Cardiac muscle cell (in vitro differentiated cells and primary cell): ENCODE data around the gene PSMC3. TPM values are rescaled to one million over a fixed set of nuclear protein-coding genes. Genes with fewer than 3 reads are reported as not detected.

ENCODE experiments used
- DNase-seq, 2 donors: peaks; one replicate each; pipeline versions ENCODE4 v3.0.0 to v3.0.0-alpha.2; 2010 to 2017; ENCODE audit warnings: low read depth in 1 of 2, low spot score in 1 of 2
- H3K27ac ChIP-seq: fragments of 200-600 bp; sonication (generic); 2 replicates; pipeline ENCODE4 v1.5.1; 2016
- H3K27me3 ChIP-seq: fragments of 200-600 bp; sonication (generic); 2 replicates; pipeline ENCODE4 v1.6.0; 2016; ENCODE audit warnings: control low read depth
- H3K36me3 ChIP-seq: fragments of 200-600 bp; sonication (generic); 2 replicates; pipeline ENCODE4 v1.5.1; 2016; ENCODE audit warnings: control low read depth
- H3K4me1 ChIP-seq: fragments of 200-600 bp; sonication (generic); 2 replicates; pipeline ENCODE4 v1.8.1; 2017; ENCODE audit warnings: low read depth, mild to moderate bottlenecking, mixed run types
- H3K4me3 ChIP-seq: fragments of 200-600 bp; sonication (generic); 2 replicates; pipeline ENCODE4 v1.5.1; 2016; ENCODE audit warnings: mild to moderate bottlenecking
- H3K9me3 ChIP-seq: fragments of 200-600 bp; sonication (generic); 2 replicates; pipeline ENCODE4 v1.5.1; 2017; ENCODE audit warnings: low read depth, mild to moderate bottlenecking, control low read depth
- CTCF ChIP-seq: IDR thresholded peaks from 2 replicates; pipeline ENCODE4 v1.5.1; 2012; ENCODE audit warnings: low read depth, mild to moderate bottlenecking, low read length
- polyA plus RNA-seq: library from polyadenylated mRNA; unstranded; fragments of >200 nt; fragmentation: Nextera tagmentation; extraction: Ambion mirVana; gene quantifications from 2 replicates; pipeline ENCODE4 v1.2.1, GENCODE V29; 2016
- total RNA-seq: library from RNA; depleted of rRNA; stranded (reverse); fragments of >200 nt; gene quantifications from 2 replicates; pipeline ENCODE4 v1.2.3, GENCODE V29; 2016

Gene PSMC3
- total RNA-seq (107 and 161 TPM in 2 replicates), polyA plus RNA-seq (161 and 236 TPM in 2 replicates)

- no peaks in the 10 kb centered on the region for H3K27me3 ChIP-seq
- no peaks in the 10 kb centered on the region for H3K9me3 ChIP-seq
- no peak for TF ChIP-seq CTCF
- DNase-seq = peak; percentile 98 to 99
- peaks cover 4% of the 10 kb centered on the region for H3K4me1 ChIP-seq
- peak within 1 kb of the TSS; percentile 97 for H3K4me3 ChIP-seq
- H3K27ac ChIP-seq = peak within 1 kb of the TSS; percentile 96
- H3K36me3 ChIP-seq = peaks cover 21% of the 10 kb centered on the region
These were observed at the start of gene PSMC3 for GRCh38 chr11:47426062-47426956. Gene PSMC3, minus strand, starts transcription at chr11:47426439. Its CDS starts 160 bp downstream, at chr11:47426279.

GRCh38 chr11:47470671-47471070 is 44.4 kb upstream of the PSMC3 start:
- H3K27ac ChIP-seq = peak overlapping the region; percentile 34
- H3K4me1 ChIP-seq = peaks cover 4% of the 10 kb centered on the region
- H3K36me3 ChIP-seq = peaks cover 52% of the 10 kb centered on the region
- no peaks in the 10 kb centered on the region for H3K9me3 ChIP-seq
- H3K4me3 ChIP-seq = no peak overlapping the region
- H3K27me3 ChIP-seq = no peaks in the 10 kb centered on the region
- no peak for TF ChIP-seq CTCF
- no peak for DNase-seq

GRCh38 chr11:47469361-47470179 is 43.3 kb upstream of the PSMC3 start:
- H3K27ac ChIP-seq = peak overlapping the region; percentile 24
- DNase-seq = peak in 1 of 2 donors; percentile 63
- no peak for TF ChIP-seq CTCF
- H3K4me1 ChIP-seq = peaks cover 4% of the 10 kb centered on the region
- H3K36me3 ChIP-seq = peaks cover 41% of the 10 kb centered on the region
- no peaks in the 10 kb centered on the region for H3K9me3 ChIP-seq
- H3K27me3 ChIP-seq = no peaks in the 10 kb centered on the region
- H3K4me3 ChIP-seq = no peak overlapping the region

GRCh38 chr11:47468598-47469214 is 42.5 kb upstream of the PSMC3 start:
- Histone ChIP-seq H3K4me1 (peaks cover 4% of the 10 kb centered on the region), H3K36me3 (peaks cover 38% of the 10 kb centered on the region), H3K4me3 (no peak overlapping the region), H3K9me3 (no peaks in the 10 kb centered on the region), H3K27ac (peak overlapping the region; percentile 24), H3K27me3 (no peaks in the 10 kb centered on the region)
- no peak for TF ChIP-seq CTCF
- no peak for DNase-seq

GRCh38 chr11:47467357-47467756 is 41.1 kb upstream of the PSMC3 start:
- DNase-seq = no peak
- peak overlapping the region; percentile 6 for H3K27ac ChIP-seq
- TF ChIP-seq CTCF = no peak
- peaks cover 4% of the 10 kb centered on the region for H3K4me1 ChIP-seq
- peaks cover 29% of the 10 kb centered on the region for H3K36me3 ChIP-seq
- no peaks in the 10 kb centered on the region for H3K9me3 ChIP-seq
- H3K27me3 ChIP-seq = no peaks in the 10 kb centered on the region
- H3K4me3 ChIP-seq = no peak overlapping the region
